K562 (cell line): ENCODE data around the gene ACADM. TPM values are rescaled to one million over a fixed set of nuclear protein-coding genes. Genes with fewer than 3 reads are reported as not detected.
A peak's percentile ranks its signal among the peaks of the same experiment; 100 is the strongest.

Experiments
- CHD4 ChIP-seq: fragments of 200-600 bp; sonication (generic); IDR thresholded peaks from 3 replicates; pipeline ENCODE4 v1.6.1; 2012; ENCODE audit warnings: low read depth, mild to moderate bottlenecking, mixed read lengths, low read length, inconsistent platforms; ENCODE audit not compliant: insufficient read depth, insufficient replicate concordance, poor library complexity, severe bottlenecking
- DACH1 ChIP-seq: fragments of 450-650 bp; IDR thresholded peaks from 2 replicates; pipeline ENCODE4 v1.6.1; 2018; ENCODE audit not compliant: partially characterized antibody
- PTBP1 ChIP-seq: fragments of 200-400 bp; formaldehyde crosslinking; IDR thresholded peaks from 2 replicates; pipeline ENCODE4 v1.6.1; 2017; ENCODE audit warnings: low read depth, low read length
- SPI1 ChIP-seq: IDR thresholded peaks from 2 replicates; pipeline ENCODE4 v1.6.1; 2011; ENCODE audit warnings: low read depth, low read length, control low read depth, borderline replicate concordance
- STAG1 ChIP-seq: sonication (generic); formaldehyde crosslinking; IDR thresholded peaks from 2 replicates; pipeline ENCODE4 v1.5.0; 2020; ENCODE audit warnings: missing genetic modification reagents, borderline replicate concordance
- ZNF140 ChIP-seq: fragments of 250-450 bp; sonication (Bioruptor Pico); IDR thresholded peaks from 2 replicates; pipeline ENCODE4 v1.8.0; 2021; ENCODE audit warnings: moderate library complexity, mild to moderate bottlenecking, inconsistent platforms
- ZNF436 ChIP-seq: fragments of 250-450, 450-650 bp; sonication (Bioruptor Pico); formaldehyde crosslinking; IDR thresholded peaks from 2 replicates; pipeline ENCODE4 v1.7.0; 2020; ENCODE audit warnings: mild to moderate bottlenecking
- ZNF764 ChIP-seq: fragments of 250-450 bp; sonication (Bioruptor Pico); IDR thresholded peaks from 2 replicates; pipeline ENCODE4 v1.4.0; 2020; ENCODE audit warnings: low read depth, mild to moderate bottlenecking, moderate library complexity
- polyA plus RNA-seq, 8 experiments: library from polyadenylated mRNA; depleted of rRNA in 4 of 8; stranded (reverse) in 5 of 8; unstranded in 3 of 8; fragments of >200 nt; fragmentation: Nextera tagmentation in 2 of 8; fragmentation: Illumina TruSeq in 1 of 8; extraction: Ambion mirVana in 2 of 8; extraction: Trizol in 1 of 8; gene quantifications; 2 replicates each; pipeline versions ENCODE4 v1.2.1 to v1.2.3, GENCODE V29; 2011 to 2014; ENCODE audit warnings: inconsistent platforms in 1 of 8, missing spikeins in 1 of 8
- total RNA-seq, 7 experiments: library from RNA; depleted of rRNA in 6 of 7; stranded (reverse); fragments of >200 nt in 6 of 7; fragmentation: Illumina TruSeq in 2 of 7; extraction: Trizol in 2 of 7; gene quantifications; 2 replicates each; pipeline versions ENCODE4 v1.2.1 to v1.2.3, GENCODE V29; 2011 to 2021; ENCODE audit warnings: low replicate concordance in 1 of 7
- TF ChIP-seq, protein P1 (sequence below): sonication (generic); formaldehyde crosslinking; IDR thresholded peaks from 2 replicates; pipeline ENCODE4 v1.8.0; 2023; ENCODE audit warnings: missing genetic modification reagents, mild to moderate bottlenecking, borderline replicate concordance
- TF ChIP-seq, protein P2 (sequence below), 2 experiments: IDR thresholded peaks; 2 replicates each; pipeline ENCODE4 v1.6.1; 2012; ENCODE audit warnings: improper control_type of control experiment in 2 of 2, low read depth in 2 of 2, low read length in 2 of 2, borderline replicate concordance in 1 of 2
- TF ChIP-seq, protein P3 (sequence below): fragments of 450-650 bp; IDR thresholded peaks from 2 replicates; pipeline ENCODE4 v1.6.1; 2016; ENCODE audit warnings: low read depth

Gene ACADM
- total and polyA plus RNA-seq, 9 of the 15 experiments (the other 6 are each of a cell fraction or from before 2014, with no cell fraction given): 82.5 to 156 (median 123) TPM

DNA sequence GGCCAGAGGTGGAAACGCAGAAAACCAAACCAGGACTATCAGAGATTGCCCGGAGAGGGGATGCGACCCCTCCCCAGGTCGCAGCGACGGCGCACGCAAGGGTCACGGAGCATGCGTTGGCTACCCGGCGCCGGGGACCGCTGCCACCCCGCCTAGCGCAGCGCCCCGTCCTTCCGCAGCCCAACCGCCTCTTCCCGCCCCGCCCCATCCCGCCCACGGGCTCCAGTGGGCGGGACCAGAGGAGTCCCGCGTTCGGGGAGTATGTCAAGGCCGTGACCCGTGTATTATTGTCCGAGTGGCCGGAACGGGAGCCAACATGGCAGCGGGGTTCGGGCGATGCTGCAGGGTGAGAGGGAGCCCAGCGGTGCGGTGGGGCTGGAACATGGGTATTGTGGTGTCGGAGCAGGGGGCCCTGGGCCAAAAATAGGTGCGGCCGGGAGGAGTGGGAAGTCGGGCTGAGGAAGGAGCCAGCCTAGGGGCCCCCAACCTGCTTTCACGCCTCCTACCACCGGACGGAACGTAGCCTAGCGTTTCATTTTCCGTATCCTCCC is at the start of gene ACADM (continued):
- TF ChIP-seq, protein P1, sequence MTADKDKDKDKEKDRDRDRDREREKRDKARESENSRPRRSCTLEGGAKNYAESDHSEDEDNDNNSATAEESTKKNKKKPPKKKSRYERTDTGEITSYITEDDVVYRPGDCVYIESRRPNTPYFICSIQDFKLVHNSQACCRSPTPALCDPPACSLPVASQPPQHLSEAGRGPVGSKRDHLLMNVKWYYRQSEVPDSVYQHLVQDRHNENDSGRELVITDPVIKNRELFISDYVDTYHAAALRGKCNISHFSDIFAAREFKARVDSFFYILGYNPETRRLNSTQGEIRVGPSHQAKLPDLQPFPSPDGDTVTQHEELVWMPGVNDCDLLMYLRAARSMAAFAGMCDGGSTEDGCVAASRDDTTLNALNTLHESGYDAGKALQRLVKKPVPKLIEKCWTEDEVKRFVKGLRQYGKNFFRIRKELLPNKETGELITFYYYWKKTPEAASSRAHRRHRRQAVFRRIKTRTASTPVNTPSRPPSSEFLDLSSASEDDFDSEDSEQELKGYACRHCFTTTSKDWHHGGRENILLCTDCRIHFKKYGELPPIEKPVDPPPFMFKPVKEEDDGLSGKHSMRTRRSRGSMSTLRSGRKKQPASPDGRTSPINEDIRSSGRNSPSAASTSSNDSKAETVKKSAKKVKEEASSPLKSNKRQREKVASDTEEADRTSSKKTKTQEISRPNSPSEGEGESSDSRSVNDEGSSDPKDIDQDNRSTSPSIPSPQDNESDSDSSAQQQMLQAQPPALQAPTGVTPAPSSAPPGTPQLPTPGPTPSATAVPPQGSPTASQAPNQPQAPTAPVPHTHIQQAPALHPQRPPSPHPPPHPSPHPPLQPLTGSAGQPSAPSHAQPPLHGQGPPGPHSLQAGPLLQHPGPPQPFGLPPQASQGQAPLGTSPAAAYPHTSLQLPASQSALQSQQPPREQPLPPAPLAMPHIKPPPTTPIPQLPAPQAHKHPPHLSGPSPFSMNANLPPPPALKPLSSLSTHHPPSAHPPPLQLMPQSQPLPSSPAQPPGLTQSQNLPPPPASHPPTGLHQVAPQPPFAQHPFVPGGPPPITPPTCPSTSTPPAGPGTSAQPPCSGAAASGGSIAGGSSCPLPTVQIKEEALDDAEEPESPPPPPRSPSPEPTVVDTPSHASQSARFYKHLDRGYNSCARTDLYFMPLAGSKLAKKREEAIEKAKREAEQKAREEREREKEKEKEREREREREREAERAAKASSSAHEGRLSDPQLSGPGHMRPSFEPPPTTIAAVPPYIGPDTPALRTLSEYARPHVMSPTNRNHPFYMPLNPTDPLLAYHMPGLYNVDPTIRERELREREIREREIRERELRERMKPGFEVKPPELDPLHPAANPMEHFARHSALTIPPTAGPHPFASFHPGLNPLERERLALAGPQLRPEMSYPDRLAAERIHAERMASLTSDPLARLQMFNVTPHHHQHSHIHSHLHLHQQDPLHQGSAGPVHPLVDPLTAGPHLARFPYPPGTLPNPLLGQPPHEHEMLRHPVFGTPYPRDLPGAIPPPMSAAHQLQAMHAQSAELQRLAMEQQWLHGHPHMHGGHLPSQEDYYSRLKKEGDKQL (CRISPR knock-in tag): no peak
- TF ChIP-seq ZNF436 (CRISPR knock-in tag) (no peak), SPI1 (no peak), DACH1 (no peak), PTBP1 (no peak), ZNF140 (CRISPR knock-in tag) (no peak), ZNF764 (no peak), CHD4 (no peak), STAG1 (CRISPR knock-in tag) (no peak)
- TF ChIP-seq, protein P2, sequence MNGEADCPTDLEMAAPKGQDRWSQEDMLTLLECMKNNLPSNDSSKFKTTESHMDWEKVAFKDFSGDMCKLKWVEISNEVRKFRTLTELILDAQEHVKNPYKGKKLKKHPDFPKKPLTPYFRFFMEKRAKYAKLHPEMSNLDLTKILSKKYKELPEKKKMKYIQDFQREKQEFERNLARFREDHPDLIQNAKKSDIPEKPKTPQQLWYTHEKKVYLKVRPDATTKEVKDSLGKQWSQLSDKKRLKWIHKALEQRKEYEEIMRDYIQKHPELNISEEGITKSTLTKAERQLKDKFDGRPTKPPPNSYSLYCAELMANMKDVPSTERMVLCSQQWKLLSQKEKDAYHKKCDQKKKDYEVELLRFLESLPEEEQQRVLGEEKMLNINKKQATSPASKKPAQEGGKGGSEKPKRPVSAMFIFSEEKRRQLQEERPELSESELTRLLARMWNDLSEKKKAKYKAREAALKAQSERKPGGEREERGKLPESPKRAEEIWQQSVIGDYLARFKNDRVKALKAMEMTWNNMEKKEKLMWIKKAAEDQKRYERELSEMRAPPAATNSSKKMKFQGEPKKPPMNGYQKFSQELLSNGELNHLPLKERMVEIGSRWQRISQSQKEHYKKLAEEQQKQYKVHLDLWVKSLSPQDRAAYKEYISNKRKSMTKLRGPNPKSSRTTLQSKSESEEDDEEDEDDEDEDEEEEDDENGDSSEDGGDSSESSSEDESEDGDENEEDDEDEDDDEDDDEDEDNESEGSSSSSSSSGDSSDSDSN (IDR thresholded peaks at IDR 0.05; ENCODE audit: borderline replicate concordance in 1 of 2, low read depth in 2 of 2, low read length in 2 of 2): peak; percentile 32 to 81; a peak in 1 of 4 replicates
- TF ChIP-seq, protein P3, sequence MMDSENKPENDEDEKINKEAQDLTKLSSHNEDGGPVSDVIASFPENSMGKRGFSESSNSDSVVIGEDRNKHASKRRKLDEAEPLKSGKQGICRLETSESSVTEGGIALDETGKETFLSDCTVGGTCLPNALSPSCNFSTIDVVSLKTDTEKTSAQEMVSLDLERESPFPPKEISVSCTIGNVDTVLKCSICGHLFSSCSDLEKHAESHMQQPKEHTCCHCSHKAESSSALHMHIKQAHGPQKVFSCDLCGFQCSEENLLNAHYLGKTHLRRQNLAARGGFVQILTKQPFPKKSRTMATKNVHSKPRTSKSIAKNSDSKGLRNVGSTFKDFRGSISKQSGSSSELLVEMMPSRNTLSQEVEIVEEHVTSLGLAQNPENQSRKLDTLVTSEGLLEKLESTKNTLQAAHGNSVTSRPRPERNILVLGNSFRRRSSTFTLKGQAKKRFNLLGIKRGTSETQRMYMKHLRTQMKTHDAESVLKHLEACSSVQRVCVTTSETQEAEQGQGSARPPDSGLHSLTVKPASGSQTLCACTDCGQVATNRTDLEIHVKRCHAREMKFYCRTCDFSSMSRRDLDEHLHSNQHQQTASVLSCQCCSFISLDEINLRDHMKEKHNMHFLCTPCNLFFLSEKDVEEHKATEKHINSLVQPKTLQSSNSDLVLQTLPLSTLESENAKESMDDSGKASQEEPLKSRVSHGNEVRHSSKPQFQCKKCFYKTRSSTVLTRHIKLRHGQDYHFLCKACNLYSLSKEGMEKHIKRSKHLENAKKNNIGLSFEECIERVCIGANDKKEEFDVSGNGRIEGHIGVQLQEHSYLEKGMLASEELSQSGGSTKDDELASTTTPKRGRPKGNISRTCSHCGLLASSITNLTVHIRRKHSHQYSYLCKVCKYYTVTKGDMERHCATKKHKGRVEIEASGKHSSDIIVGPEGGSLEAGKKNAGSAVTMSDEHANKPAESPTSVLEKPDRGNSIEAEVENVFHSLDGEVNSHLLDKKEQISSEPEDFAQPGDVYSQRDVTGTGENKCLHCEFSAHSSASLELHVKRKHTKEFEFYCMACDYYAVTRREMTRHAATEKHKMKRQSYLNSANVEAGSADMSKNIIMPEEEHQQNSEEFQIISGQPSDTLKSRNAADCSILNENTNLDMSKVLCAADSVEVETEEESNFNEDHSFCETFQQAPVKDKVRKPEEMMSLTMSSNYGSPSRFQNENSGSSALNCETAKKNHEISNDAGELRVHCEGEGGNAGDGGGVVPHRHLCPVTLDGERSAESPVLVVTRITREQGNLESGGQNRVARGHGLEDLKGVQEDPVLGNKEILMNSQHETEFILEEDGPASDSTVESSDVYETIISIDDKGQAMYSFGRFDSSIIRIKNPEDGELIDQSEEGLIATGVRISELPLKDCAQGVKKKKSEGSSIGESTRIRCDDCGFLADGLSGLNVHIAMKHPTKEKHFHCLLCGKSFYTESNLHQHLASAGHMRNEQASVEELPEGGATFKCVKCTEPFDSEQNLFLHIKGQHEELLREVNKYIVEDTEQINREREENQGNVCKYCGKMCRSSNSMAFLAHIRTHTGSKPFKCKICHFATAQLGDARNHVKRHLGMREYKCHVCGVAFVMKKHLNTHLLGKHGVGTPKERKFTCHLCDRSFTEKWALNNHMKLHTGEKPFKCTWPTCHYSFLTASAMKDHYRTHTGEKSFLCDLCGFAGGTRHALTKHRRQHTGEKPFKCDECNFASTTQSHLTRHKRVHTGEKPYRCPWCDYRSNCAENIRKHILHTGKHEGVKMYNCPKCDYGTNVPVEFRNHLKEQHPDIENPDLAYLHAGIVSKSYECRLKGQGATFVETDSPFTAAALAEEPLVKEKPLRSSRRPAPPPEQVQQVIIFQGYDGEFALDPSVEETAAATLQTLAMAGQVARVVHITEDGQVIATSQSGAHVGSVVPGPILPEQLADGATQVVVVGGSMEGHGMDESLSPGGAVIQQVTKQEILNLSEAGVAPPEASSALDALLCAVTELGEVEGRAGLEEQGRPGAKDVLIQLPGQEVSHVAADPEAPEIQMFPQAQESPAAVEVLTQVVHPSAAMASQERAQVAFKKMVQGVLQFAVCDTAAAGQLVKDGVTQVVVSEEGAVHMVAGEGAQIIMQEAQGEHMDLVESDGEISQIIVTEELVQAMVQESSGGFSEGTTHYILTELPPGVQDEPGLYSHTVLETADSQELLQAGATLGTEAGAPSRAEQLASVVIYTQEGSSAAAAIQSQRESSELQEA: no peak
